ENCODE measurements around the gene FOXN1.

The FOXN1 gene

DNA sequence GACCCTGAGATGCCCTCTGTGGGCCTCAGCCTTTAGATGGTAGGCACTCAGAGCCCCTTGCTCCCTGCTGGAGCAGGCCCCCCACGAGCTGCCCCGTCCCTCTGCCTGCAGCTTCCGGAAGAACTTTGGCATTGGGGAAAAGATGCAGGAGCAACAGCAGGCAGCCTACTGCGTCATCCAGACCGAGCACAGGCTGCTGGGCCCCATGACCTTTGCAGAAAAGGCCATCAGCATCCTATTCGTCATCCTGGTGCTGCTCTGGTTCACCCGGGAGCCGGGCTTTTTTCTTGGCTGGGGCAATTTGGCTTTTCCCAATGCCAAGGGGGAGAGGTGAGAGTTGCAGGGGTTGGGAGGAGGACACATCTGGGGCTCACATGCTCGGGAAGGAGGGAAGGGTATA lies 12.7 kb upstream of the FOXN1 start:
- H3K27me3 ChIP-seq (ENCODE audit: control insufficient read depth in 1 of 2, insufficient read depth in 2 of 2, low read length in 2 of 2): peaks cover 0 to 3% of the 10 kb centered on the region in 2 donors
- no peaks in the 10 kb centered on the region for H3K4me1 ChIP-seq (ENCODE audit: insufficient read depth, low read length)
- H3K9me3 ChIP-seq (ENCODE audit: low read length): no peaks in the 10 kb centered on the region
- no peak overlapping the region for H3K9ac ChIP-seq (ENCODE audit: low read length)
- H3K4me3 ChIP-seq (ENCODE audit: low read depth in 1 of 2, low read length in 2 of 2): no peak overlapping the region
- H3K27ac ChIP-seq (ENCODE audit: low read depth, low read length): no peak overlapping the region
- H3K36me3 ChIP-seq (ENCODE audit: insufficient read depth, low read length): no peaks in the 10 kb centered on the region

DNA sequence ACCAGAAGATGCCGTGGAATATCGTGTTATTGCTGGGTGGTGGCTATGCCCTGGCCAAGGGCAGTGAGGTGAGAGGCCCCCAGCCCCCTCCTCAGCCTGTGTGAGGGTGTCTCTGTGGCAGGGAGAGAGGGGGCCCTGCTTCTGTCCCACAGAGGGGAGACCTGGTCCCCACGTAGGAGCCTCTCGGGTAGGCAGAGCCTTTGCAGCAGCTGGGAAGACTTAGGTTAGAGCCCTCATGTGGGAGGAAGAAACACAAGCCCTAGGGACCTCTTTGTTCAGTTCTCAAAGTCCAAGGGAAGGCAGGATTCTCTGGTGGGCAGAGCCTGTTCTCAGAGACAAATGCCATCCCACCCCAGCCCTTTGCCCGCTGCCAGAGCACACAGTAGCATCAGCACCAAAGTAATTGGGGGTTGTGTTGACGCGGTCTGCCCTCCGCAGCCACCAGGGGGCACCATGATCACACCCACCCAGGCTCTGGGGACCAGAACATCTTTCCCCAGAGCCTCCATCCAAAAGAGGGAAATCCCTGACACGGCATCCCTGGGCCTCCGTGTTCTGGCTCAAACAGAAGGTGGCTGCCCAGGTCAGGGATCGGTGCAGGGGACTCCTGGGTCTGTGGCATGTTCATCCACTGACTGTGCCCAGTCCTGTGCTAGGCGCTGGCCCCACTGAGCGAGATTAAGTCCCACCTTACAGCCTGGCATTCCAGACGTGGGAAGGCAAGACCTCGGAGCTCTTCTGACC lies 11.5 kb upstream of the FOXN1 start:
- Histone ChIP-seq H3K4me3 (ENCODE audit: low read depth in 1 of 2, low read length in 2 of 2) (no peak overlapping the region), H3K27ac (ENCODE audit: low read depth, low read length) (no peak overlapping the region), H3K9ac (ENCODE audit: low read length) (no peak overlapping the region), H3K9me3 (ENCODE audit: low read length) (no peaks in the 10 kb centered on the region), H3K4me1 (ENCODE audit: insufficient read depth, low read length) (no peaks in the 10 kb centered on the region), H3K27me3 (ENCODE audit: control insufficient read depth in 1 of 2, insufficient read depth in 2 of 2, low read length in 2 of 2) (peaks cover 0 to 3% of the 10 kb centered on the region in 2 donors), H3K36me3 (ENCODE audit: insufficient read depth, low read length) (no peaks in the 10 kb centered on the region)

DNA sequence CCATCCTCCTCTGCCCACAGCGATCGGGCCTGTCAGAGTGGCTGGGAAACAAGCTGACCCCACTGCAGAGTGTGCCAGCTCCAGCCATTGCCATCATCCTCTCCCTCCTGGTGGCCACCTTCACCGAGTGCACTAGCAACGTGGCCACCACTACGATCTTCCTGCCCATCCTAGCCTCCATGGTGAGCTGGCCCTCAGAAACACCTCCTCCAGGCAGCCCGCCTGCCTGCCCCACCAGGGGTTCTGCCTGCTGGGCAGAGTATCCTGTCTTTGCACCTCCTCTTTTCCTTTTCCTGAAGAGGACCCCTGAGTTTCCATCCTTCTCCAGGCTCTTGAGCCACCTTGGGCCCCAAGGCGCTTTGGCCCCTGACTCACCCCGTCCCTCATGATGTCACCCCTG lies 10.5 kb upstream of the FOXN1 start:
- no peak overlapping the region for H3K9ac ChIP-seq (ENCODE audit: low read length)
- H3K4me1 ChIP-seq (ENCODE audit: insufficient read depth, low read length): no peaks in the 10 kb centered on the region
- H3K4me3 ChIP-seq (ENCODE audit: low read depth in 1 of 2, low read length in 2 of 2): no peak overlapping the region
- H3K36me3 ChIP-seq (ENCODE audit: insufficient read depth, low read length): no peaks in the 10 kb centered on the region
- no peaks in the 10 kb centered on the region for H3K9me3 ChIP-seq (ENCODE audit: low read length)
- H3K27ac ChIP-seq (ENCODE audit: low read depth, low read length): no peak overlapping the region
- H3K27me3 ChIP-seq (ENCODE audit: control insufficient read depth in 1 of 2, insufficient read depth in 2 of 2, low read length in 2 of 2): peaks cover 0 to 3% of the 10 kb centered on the region in 2 donors

DNA sequence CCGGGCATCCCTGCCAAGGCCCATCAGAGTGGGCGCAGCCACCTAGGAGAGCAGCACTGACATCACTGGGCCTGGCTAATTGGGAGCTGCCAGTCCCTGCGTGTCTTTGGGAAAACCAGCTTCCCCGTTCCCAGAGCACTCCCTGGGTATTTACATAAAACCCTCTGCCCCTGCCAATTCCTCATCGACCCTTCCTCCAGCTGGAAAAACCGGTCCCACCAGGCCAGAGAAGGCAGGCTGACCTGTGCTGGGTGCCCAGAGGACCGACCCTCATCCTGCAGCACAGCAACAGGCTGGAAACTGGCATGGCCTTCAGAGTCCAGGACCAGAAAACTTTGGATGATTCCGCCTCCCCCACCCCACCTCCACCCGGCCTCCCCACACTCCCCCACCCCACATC lies 8.2 kb upstream of the FOXN1 start:
- no peak overlapping the region for H3K27ac ChIP-seq (ENCODE audit: low read depth, low read length)
- peaks cover 0 to 3% of the 10 kb centered on the region in 2 donors for H3K27me3 ChIP-seq (ENCODE audit: control insufficient read depth in 1 of 2, insufficient read depth in 2 of 2, low read length in 2 of 2)
- no peaks in the 10 kb centered on the region for H3K9me3 ChIP-seq (ENCODE audit: low read length)
- H3K4me3 ChIP-seq (ENCODE audit: low read depth in 1 of 2, low read length in 2 of 2): no peak overlapping the region
- no peaks in the 10 kb centered on the region for H3K36me3 ChIP-seq (ENCODE audit: insufficient read depth, low read length)
- no peak overlapping the region for H3K9ac ChIP-seq (ENCODE audit: low read length)
- H3K4me1 ChIP-seq (ENCODE audit: insufficient read depth, low read length): no peaks in the 10 kb centered on the region

DNA sequence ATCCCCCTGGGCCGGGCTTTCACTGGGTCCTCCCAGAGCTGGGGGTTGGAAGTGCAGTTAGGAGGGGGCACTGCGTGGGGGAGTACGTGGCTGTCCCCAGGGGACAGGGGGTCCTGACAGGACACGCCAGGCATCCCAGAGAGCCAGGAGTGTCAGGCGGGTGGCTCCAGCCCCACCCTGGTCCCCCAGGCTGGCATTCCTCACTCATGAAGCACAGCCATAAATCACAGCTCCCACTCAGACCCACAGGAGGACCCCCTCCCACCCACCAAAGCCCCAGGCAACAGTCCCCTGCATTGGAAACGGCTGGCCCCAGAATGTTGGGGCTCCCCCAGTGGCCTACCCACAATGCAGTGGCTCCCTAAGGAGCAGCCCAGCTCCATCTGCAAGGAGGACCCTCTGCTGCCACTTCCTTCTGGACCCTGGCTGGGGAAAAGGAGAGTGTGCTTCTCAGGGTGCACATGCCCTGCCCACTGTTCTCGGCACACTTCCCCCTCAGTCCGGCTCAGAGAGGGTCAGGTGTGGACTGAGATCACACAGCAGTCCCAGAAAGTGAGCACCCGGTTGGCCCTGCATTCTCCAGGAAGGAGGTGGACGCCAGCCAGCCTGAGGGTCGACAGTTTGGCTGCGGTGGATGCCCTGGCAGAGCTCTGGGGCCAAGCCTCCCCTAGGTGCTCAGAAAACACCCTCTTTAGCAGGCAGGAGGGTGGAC lies 7.3 kb upstream of the FOXN1 start:
- peaks cover 0 to 3% of the 10 kb centered on the region in 2 donors for H3K27me3 ChIP-seq (ENCODE audit: control insufficient read depth in 1 of 2, insufficient read depth in 2 of 2, low read length in 2 of 2)
- H3K27ac ChIP-seq (ENCODE audit: low read depth, low read length): no peak overlapping the region
- H3K9me3 ChIP-seq (ENCODE audit: low read length): no peaks in the 10 kb centered on the region
- no peak overlapping the region for H3K9ac ChIP-seq (ENCODE audit: low read length)
- no peaks in the 10 kb centered on the region for H3K36me3 ChIP-seq (ENCODE audit: insufficient read depth, low read length)
- H3K4me3 ChIP-seq (ENCODE audit: low read depth in 1 of 2, low read length in 2 of 2): no peak overlapping the region
- H3K4me1 ChIP-seq (ENCODE audit: insufficient read depth, low read length): no peaks in the 10 kb centered on the region

DNA sequence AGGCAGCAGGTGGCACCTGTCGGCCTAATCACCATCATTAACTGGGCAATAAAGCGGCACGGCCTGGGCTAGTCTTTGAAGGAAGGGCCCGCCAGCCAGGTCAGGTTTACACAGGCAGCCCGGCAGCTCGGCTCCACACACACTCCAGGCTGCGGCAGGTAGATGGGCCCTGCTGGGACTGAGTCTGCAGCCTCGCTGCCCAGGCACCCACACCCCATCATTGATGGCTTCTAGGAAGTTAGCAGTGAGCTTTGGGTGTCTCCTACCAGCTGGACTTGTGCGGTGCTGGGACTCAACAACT lies 6.8 kb upstream of the FOXN1 start:
- no peaks in the 10 kb centered on the region for H3K9me3 ChIP-seq (ENCODE audit: low read length)
- no peak overlapping the region for H3K9ac ChIP-seq (ENCODE audit: low read length)
- H3K27ac ChIP-seq (ENCODE audit: low read depth, low read length): no peak overlapping the region
- H3K27me3 ChIP-seq (ENCODE audit: control insufficient read depth in 1 of 2, insufficient read depth in 2 of 2, low read length in 2 of 2): peaks cover 0 to 1% of the 10 kb centered on the region in 2 donors
- H3K4me3 ChIP-seq (ENCODE audit: low read depth in 1 of 2, low read length in 2 of 2): no peak overlapping the region
- H3K36me3 ChIP-seq (ENCODE audit: insufficient read depth, low read length): no peaks in the 10 kb centered on the region
- H3K4me1 ChIP-seq (ENCODE audit: insufficient read depth, low read length): no peaks in the 10 kb centered on the region

DNA sequence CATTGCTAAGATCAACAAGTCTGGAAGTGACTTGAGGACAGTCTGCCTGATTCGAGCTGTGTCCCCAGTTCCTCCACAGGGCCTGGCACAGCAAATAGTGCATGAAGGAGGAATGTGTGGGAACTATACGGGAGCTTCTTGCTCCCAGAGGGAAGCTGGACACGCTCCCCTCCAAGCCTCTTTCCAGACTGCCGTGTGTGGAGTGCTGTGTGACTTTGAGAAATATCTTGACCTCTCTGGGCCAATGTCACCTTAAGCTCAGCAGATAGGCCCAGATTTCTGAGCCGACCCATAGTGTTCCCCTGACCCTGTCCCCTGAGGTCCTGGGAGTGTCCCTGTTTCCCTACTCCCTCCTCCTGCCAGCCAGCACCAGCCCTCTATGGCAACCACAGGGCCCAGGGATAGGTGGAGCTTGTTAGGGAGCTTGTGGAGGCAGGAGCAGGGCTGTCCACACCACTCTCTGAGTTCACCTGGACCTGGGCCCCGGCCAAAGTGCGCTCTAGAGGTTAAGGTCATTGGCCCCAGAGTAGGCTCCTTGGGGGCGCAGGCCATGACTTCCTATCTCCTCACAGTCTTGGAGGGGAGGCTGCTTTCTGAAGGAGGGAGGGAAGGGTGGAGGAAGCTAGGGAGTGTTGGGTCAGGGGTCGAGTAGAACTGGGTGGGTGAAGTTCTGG lies 6.3 kb upstream of the FOXN1 start:
- Histone ChIP-seq H3K36me3 (ENCODE audit: insufficient read depth, low read length) (no peaks in the 10 kb centered on the region), H3K9ac (ENCODE audit: low read length) (no peak overlapping the region), H3K9me3 (ENCODE audit: low read length) (no peaks in the 10 kb centered on the region), H3K27me3 (ENCODE audit: control insufficient read depth in 1 of 2, insufficient read depth in 2 of 2, low read length in 2 of 2) (no peaks in the 10 kb centered on the region), H3K4me3 (ENCODE audit: low read depth in 1 of 2, low read length in 2 of 2) (no peak overlapping the region), H3K4me1 (ENCODE audit: insufficient read depth, low read length) (no peaks in the 10 kb centered on the region), H3K27ac (ENCODE audit: low read depth, low read length) (no peak overlapping the region)

DNA sequence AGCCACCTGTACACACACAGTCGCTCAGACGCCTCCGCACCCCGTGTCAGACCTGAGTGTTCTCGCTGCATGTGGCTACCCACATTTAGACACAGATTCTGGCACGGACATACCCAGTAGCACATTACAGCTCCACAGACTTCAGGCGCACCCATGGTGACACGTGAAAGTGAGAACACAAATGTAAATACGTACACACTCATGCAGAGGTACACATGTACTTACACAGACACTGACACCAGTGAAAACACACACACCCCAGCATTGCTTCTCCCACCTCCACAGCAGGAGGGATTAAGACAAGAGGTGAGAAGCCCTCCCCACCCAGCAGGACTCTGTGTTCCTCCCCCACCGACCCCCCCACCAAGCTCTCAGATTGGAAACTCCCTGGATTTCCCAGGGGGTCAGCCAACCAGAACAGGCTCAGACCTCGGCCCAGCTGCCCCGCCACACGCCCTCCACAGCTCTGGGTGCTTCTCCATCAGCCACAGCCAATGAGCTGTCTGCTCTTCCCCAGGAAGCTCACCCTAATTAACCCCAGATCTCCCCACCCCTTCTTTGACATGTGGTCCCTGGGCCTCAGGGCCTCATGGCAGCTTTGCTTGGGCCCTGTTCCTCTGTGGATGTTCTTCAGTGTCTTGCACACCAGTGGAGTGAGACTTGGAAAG lies 5.3 kb upstream of the FOXN1 start:
- Histone ChIP-seq H3K27me3 (ENCODE audit: control insufficient read depth in 1 of 2, insufficient read depth in 2 of 2, low read length in 2 of 2) (no peaks in the 10 kb centered on the region), H3K27ac (ENCODE audit: low read depth, low read length) (no peak overlapping the region), H3K9me3 (ENCODE audit: low read length) (no peaks in the 10 kb centered on the region), H3K36me3 (ENCODE audit: insufficient read depth, low read length) (no peaks in the 10 kb centered on the region), H3K4me3 (ENCODE audit: low read depth in 1 of 2, low read length in 2 of 2) (no peak overlapping the region), H3K9ac (ENCODE audit: low read length) (no peak overlapping the region), H3K4me1 (ENCODE audit: insufficient read depth, low read length) (no peaks in the 10 kb centered on the region)

DNA sequence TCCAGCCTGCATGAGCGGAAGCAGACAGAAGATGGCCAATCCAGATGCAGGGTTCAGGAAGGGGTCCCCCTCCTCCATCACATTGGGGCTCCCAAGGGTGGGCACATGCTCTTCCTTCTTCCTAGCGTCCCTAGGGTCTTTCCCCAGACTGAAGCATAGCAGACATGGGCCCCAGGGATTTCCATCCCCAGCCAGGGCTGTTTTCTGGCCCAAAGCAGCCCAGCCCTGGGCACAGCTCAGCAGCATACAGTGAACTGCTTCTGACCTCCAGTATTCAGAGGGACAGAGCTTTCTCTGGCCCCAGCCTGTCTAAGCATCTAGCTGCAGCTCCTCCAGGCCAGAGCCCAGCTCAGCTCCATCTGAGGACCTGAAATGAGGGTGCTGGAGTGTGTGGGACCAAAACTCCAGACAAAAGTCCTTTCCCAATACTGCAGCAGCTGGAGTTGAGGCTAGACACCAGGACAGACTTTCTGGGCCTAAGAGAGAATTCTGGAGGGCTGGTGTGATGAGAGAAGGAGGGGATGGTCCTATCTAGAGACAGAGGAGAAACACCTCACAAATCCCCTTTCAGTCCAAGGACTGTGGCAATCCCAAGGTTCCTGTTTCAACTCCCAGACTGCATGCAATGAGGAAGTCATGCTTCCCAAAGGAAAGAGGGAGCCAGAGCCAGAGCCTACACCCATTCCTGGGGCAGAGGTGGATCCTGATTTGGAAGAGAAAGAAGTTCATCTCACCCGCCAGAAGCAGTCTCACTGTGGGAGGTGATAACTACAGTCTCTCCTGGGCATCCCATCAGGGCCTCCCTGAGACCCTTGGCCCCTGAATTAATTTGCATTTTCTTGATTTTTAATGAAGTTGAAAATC lies 4.5 kb upstream of the FOXN1 start:
- Histone ChIP-seq H3K9me3 (ENCODE audit: low read length) (no peaks in the 10 kb centered on the region), H3K9ac (ENCODE audit: low read length) (no peak overlapping the region), H3K4me3 (ENCODE audit: low read depth in 1 of 2, low read length in 2 of 2) (no peak overlapping the region), H3K27ac (ENCODE audit: low read depth, low read length) (no peak overlapping the region), H3K4me1 (ENCODE audit: insufficient read depth, low read length) (no peaks in the 10 kb centered on the region), H3K27me3 (ENCODE audit: control insufficient read depth in 1 of 2, insufficient read depth in 2 of 2, low read length in 2 of 2) (no peaks in the 10 kb centered on the region), H3K36me3 (ENCODE audit: insufficient read depth, low read length) (no peaks in the 10 kb centered on the region)

DNA sequence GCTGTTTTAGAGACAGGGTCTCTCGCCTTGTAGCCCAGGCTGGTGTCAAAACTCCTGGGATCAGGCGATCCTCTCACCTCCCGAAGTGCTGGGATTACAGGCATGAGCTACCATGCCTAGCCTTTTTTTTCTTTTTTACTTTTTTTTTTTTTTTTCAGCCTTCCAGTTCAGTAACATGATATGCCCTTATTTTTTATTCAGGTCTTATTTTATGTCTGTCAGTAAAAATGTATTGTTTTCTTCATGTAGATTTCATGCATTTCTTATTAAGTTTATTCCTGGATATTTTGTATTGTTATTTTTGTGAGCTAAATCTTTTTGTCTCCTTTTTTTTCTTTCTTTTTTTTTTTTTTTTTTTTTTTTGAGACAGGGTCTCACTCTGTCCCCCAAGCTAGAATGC lies 2.7 kb upstream of the FOXN1 start:
- Histone ChIP-seq H3K9ac (ENCODE audit: low read length) (no peak overlapping the region), H3K27ac (ENCODE audit: low read depth, low read length) (no peak overlapping the region), H3K4me3 (ENCODE audit: low read depth in 1 of 2, low read length in 2 of 2) (no peak overlapping the region), H3K27me3 (ENCODE audit: control insufficient read depth in 1 of 2, insufficient read depth in 2 of 2, low read length in 2 of 2) (peaks cover 0 to 12% of the 10 kb centered on the region in 2 donors), H3K4me1 (ENCODE audit: insufficient read depth, low read length) (no peaks in the 10 kb centered on the region), H3K36me3 (ENCODE audit: insufficient read depth, low read length) (no peaks in the 10 kb centered on the region), H3K9me3 (ENCODE audit: low read length) (no peaks in the 10 kb centered on the region)

All from muscle layer of colon (tissue), 2 donors.